ENCODE results near the gene UNC13C.

The UNC13C gene

DNA sequence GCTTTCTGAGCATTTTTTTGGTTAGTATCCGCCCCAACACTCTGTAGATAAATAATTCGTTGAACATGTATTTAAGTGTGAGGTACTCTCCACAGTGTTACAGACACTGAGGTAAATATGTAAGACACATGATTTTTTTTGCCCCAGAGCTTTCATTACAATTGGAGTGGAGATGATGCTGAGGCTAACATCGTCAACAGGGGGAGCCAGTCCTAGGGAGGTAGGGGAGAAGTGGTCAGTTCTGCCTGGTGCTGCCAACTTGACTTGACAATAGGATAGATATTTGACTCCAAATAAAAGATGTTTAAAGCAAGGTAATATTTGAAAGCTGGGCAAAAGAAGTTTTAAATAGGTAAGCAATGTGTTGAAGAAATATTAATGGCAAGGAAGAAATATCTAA is 295.7 kb downstream of the UNC13C start:
- H3K79me2 ChIP-seq (ENCODE audit: insufficient read depth, low read depth), result no peaks in the 10 kb centered on the region
- H4K20me1 ChIP-seq (ENCODE audit: insufficient read depth), result no peaks in the 10 kb centered on the region
- H2AFZ ChIP-seq (ENCODE audit: low read depth), result no peak overlapping the region
- H3K4me3 ChIP-seq (IDR thresholded peaks at IDR 0.05; ENCODE audit: insufficient read depth, low read depth, low read length), result no peak overlapping the region
- no peaks in the 10 kb centered on the region for H3K27me3 ChIP-seq (ENCODE audit: insufficient read depth, low read depth)
- no peak overlapping the region for H3K9ac ChIP-seq
- H3K36me3 ChIP-seq (ENCODE audit: insufficient read depth), result no peaks in the 10 kb centered on the region
- H3K4me2 ChIP-seq, result no peak overlapping the region
- TF ChIP-seq, protein P1, sequence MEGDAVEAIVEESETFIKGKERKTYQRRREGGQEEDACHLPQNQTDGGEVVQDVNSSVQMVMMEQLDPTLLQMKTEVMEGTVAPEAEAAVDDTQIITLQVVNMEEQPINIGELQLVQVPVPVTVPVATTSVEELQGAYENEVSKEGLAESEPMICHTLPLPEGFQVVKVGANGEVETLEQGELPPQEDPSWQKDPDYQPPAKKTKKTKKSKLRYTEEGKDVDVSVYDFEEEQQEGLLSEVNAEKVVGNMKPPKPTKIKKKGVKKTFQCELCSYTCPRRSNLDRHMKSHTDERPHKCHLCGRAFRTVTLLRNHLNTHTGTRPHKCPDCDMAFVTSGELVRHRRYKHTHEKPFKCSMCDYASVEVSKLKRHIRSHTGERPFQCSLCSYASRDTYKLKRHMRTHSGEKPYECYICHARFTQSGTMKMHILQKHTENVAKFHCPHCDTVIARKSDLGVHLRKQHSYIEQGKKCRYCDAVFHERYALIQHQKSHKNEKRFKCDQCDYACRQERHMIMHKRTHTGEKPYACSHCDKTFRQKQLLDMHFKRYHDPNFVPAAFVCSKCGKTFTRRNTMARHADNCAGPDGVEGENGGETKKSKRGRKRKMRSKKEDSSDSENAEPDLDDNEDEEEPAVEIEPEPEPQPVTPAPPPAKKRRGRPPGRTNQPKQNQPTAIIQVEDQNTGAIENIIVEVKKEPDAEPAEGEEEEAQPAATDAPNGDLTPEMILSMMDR (conservative IDR thresholded peaks at IDR 0.05; ENCODE audit: low read depth, low read length), result peak; percentile 70
- H3K27ac ChIP-seq, result no peak overlapping the region
- peaks cover 7% of the 10 kb centered on the region for H3K4me1 ChIP-seq (ENCODE audit: low read depth, poor library complexity, severe bottlenecking)

DNA sequence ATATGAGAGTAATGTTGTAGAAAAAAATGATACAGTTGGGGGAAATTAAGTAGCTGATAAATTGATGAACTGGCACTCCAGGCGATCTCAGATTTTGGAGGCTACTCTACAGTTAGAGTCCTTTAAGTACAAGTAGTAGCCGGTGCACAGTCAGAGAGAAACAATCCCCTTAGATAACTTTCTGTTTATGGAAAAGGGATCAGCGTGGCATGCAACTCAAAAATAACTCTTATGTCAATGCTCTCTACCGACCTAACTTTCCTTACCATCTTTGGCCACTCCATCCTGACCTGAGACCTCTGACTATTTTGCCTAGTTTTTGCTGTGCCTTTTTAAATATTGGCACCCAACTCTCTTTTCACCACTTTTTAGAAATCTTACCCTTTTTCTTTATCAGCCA is 299.6 kb downstream of the UNC13C start:
- Histone ChIP-seq H3K4me3 (IDR thresholded peaks at IDR 0.05; ENCODE audit: insufficient read depth, low read depth, low read length) (no peak overlapping the region), H4K20me1 (ENCODE audit: insufficient read depth) (no peaks in the 10 kb centered on the region), H3K79me2 (ENCODE audit: insufficient read depth, low read depth) (no peaks in the 10 kb centered on the region), H2AFZ (ENCODE audit: low read depth) (no peak overlapping the region), H3K4me1 (ENCODE audit: low read depth, poor library complexity, severe bottlenecking) (peaks cover 21% of the 10 kb centered on the region), H3K27me3 (ENCODE audit: insufficient read depth, low read depth) (no peaks in the 10 kb centered on the region), H3K4me2 (no peak overlapping the region), H3K36me3 (ENCODE audit: insufficient read depth) (no peaks in the 10 kb centered on the region), H3K9ac (no peak overlapping the region), H3K27ac (no peak overlapping the region)
- TF ChIP-seq, protein P1 (conservative IDR thresholded peaks at IDR 0.05; ENCODE audit: low read depth, low read length), result no peak

DNA sequence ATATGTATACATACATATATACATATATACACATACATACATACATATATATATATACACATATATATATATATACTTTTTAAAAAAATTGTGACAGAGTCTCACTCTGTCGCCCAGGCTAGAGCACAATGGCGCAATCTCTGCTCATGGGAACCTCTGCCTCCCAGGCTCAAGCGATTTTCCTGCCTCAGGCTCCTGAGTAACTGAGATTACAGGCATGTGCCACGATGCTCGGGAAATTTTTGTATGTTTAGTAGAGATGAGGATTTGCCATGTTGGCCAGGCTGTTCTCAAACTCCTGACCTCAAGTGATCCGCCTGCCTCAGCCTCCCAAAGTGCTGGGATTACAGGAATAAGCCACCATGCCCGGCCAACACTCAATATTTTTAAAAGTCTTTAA is 302.5 kb downstream of the UNC13C start:
- H3K4me3 ChIP-seq (IDR thresholded peaks at IDR 0.05; ENCODE audit: insufficient read depth, low read depth, low read length), result no peak overlapping the region
- no peak overlapping the region for H3K4me2 ChIP-seq
- peaks cover 21% of the 10 kb centered on the region for H3K4me1 ChIP-seq (ENCODE audit: low read depth, poor library complexity, severe bottlenecking)
- H3K9ac ChIP-seq, result no peak overlapping the region
- no peak overlapping the region for H2AFZ ChIP-seq (ENCODE audit: low read depth)
- TF ChIP-seq, protein P1 (conservative IDR thresholded peaks at IDR 0.05; ENCODE audit: low read depth, low read length), result no peak
- no peak overlapping the region for H3K27ac ChIP-seq
- H4K20me1 ChIP-seq (ENCODE audit: insufficient read depth), result no peaks in the 10 kb centered on the region
- H3K27me3 ChIP-seq (ENCODE audit: insufficient read depth, low read depth), result no peaks in the 10 kb centered on the region
- no peaks in the 10 kb centered on the region for H3K36me3 ChIP-seq (ENCODE audit: insufficient read depth)
- no peaks in the 10 kb centered on the region for H3K79me2 ChIP-seq (ENCODE audit: insufficient read depth, low read depth)

DNA sequence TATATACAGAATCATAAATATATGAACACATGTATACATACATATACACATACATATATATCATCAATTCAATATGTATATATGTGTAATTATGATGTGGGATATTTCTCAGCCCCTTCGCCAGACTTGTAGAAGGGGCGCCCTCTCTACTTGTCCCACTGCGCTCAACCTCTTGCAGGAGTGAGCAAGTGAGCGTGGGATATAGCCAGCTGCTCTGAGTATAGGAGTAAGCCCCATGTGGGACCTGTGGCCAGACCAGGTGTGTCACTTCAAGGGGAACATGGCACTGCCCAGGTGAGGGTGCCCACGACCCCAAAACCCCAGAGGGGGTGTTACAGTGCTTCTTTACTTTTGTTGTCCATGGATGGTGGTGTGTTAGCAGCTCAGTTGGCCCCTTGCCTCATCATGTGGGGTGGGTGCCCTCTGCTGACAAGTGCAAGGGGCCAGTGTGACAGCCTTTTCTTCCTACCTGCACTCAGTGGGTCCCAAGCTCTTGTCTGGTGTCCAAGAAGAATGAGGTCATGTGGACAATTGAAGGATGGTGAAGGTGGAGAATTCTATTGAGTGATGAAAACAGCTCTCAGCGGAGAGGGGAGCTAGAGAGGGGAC is 304.1 kb downstream of the UNC13C start:
- Histone ChIP-seq H3K27me3 (ENCODE audit: insufficient read depth, low read depth) (no peaks in the 10 kb centered on the region), H2AFZ (ENCODE audit: low read depth) (no peak overlapping the region), H3K4me1 (ENCODE audit: low read depth, poor library complexity, severe bottlenecking) (peaks cover 21% of the 10 kb centered on the region), H3K36me3 (ENCODE audit: insufficient read depth) (no peaks in the 10 kb centered on the region), H3K79me2 (ENCODE audit: insufficient read depth, low read depth) (no peaks in the 10 kb centered on the region), H4K20me1 (ENCODE audit: insufficient read depth) (no peaks in the 10 kb centered on the region), H3K4me3 (IDR thresholded peaks at IDR 0.05; ENCODE audit: insufficient read depth, low read depth, low read length) (no peak overlapping the region), H3K4me2 (no peak overlapping the region), H3K9ac (no peak overlapping the region), H3K27ac (no peak overlapping the region)
- TF ChIP-seq, protein P1 (conservative IDR thresholded peaks at IDR 0.05; ENCODE audit: low read depth, low read length), result no peak

All from KMS-11 (cell line).